Colonic mucosa (tissue), 4 donors: Measurements from ENCODE around the gene FHOD3. TPM values are rescaled to one million over a fixed set of nuclear protein-coding genes. Genes with fewer than 3 reads are reported as not detected.

ENCODE experiments used
- DNase-seq: peaks from one replicate; pipeline ENCODE4 v3.0.0-alpha.2; 2020
- H3K27ac ChIP-seq: fragments of 200-600 bp; one replicate; pipeline ENCODE4 v1.8.0; 2021
- H3K27me3 ChIP-seq: fragments of 200-600 bp; one replicate; pipeline ENCODE4 v1.8.0; 2021
- H3K36me3 ChIP-seq: fragments of 200-600 bp; one replicate; pipeline ENCODE4 v1.8.0; 2021
- H3K4me1 ChIP-seq: fragments of 200-600 bp; one replicate; pipeline ENCODE4 v1.8.0; 2021; ENCODE audit warnings: mild to moderate bottlenecking
- H3K4me3 ChIP-seq: fragments of 200-600 bp; one replicate; pipeline ENCODE4 v1.8.0; 2021
- H3K9ac ChIP-seq, 2 donors: one replicate each; pipeline ENCODE4 v1.7.0; 2013; ENCODE audit warnings: control low read depth in 2 of 2, low read depth in 2 of 2, low read length in 2 of 2
- H3K9me3 ChIP-seq: fragments of 200-600 bp; one replicate; pipeline ENCODE4 v1.8.0; 2021
- intact Hi-C: fragments of 100-400 bp; cut with DNase I; formaldehyde crosslinking; loops from one replicate; pipeline ENCODE4 v1.14.1; 2022
- total RNA-seq, 2 donors: library from RNA; stranded (reverse); fragmentation: NEBNext Ultra II Directional in 1 of 2; extraction: Animal tissue kit (Norgen Biotek cat#: 25700) in 1 of 2; gene quantifications; one replicate each; pipeline ENCODE4 v1.2.1, GENCODE V29; 2021
- TF ChIP-seq, protein P1 (sequence below): fragments of 200-600 bp; IDR thresholded peaks from one replicate; pipeline ENCODE4 v1.8.0; 2022; ENCODE audit warnings: antibody characterized with exemption, mild to moderate bottlenecking
- donor health status: healthy.
- donor health status: DM: no; HTN: no; CAD: no.
- donor health status: DM: no; HTN: no; CAD: no.

FHOD3 gene
- total RNA-seq, 2 donors from 2014 or later, result 2.5 to 4.1 TPM

DNA sequence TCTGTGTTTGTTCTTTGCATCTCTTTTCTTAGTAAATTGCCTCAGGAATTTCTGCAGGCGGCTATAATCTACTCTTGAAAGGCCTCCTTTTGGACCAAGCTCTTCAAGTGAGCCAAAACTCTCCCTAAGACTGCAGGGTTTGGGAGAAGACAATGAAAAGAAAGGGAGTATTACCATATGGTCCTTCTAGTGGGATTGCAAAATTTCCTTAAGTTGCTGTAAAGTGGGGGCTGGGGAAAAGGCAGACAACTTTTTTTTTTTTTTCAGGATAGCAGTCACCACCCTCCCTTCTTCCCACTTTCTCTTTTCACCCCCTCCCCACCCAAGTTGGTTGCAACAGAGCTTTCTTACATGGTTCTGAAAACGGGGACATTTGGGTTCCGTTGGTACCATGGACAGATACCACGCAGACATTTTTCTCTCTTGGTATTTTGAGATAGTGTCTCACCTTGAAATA, 183.7 kb downstream of the FHOD3 start:
- Histone ChIP-seq H3K4me1 (no peaks in the 10 kb centered on the region), H3K9me3 (no peaks in the 10 kb centered on the region), H3K4me3 (no peak overlapping the region), H3K9ac (no peak overlapping the region), H3K27me3 (no peaks in the 10 kb centered on the region), H3K36me3 (no peaks in the 10 kb centered on the region), H3K27ac (no peak overlapping the region)
- intact Hi-C loops, result no loop called here
- no peak for DNase-seq
- TF ChIP-seq, protein P1, sequence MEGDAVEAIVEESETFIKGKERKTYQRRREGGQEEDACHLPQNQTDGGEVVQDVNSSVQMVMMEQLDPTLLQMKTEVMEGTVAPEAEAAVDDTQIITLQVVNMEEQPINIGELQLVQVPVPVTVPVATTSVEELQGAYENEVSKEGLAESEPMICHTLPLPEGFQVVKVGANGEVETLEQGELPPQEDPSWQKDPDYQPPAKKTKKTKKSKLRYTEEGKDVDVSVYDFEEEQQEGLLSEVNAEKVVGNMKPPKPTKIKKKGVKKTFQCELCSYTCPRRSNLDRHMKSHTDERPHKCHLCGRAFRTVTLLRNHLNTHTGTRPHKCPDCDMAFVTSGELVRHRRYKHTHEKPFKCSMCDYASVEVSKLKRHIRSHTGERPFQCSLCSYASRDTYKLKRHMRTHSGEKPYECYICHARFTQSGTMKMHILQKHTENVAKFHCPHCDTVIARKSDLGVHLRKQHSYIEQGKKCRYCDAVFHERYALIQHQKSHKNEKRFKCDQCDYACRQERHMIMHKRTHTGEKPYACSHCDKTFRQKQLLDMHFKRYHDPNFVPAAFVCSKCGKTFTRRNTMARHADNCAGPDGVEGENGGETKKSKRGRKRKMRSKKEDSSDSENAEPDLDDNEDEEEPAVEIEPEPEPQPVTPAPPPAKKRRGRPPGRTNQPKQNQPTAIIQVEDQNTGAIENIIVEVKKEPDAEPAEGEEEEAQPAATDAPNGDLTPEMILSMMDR, result no peak

DNA sequence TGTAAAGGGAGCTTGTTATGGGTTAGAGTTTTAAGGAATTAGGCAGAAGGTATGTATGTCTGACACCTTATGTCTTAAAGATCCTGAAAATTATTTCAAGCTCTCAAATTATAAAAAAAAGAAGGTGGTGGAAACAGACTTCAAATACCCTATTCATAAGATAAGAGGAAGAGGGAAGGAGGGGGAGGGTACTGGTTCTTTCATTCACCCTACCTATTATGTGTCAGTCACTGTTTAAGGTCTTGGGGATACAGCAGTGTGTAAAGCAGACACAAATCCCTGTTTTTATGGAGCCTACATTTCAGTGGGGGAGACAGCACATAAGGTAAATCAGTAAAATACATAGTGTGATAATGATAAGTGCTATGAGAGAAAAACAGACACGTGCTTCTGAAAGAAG, 184.4 kb downstream of the FHOD3 start:
- intact Hi-C loops, result no loop called here
- no peaks in the 10 kb centered on the region for H3K9me3 ChIP-seq
- no peak overlapping the region for H3K27ac ChIP-seq
- H3K4me3 ChIP-seq, result no peak overlapping the region
- TF ChIP-seq, protein P1, result no peak
- no peaks in the 10 kb centered on the region for H3K36me3 ChIP-seq
- H3K4me1 ChIP-seq, result no peaks in the 10 kb centered on the region
- no peaks in the 10 kb centered on the region for H3K27me3 ChIP-seq
- DNase-seq, result no peak
- H3K9ac ChIP-seq, result no peak overlapping the region

DNA sequence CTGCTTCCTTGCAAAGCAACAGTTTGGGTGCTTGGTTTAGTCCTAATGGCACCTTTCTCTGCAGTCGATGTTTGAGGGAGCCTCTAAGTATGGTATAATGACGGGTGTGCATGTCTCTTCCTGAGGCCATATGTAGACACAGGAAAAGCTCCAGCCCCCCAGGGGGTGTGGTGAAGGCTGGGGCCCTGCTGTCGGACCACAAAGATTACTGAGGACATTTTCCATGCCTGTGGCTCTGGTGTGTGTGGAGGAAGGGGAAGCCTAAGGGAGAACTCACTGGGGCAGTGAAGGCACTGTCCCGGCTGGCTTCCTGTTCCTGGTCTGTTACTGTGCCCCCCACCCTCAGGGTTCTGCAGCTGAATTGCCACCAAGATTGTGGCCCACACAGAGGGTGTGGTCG, 187.1 kb downstream of the FHOD3 start:
- Histone ChIP-seq H3K36me3 (no peaks in the 10 kb centered on the region), H3K9me3 (no peaks in the 10 kb centered on the region), H3K27ac (no peak overlapping the region), H3K9ac (no peak overlapping the region), H3K4me1 (no peaks in the 10 kb centered on the region), H3K27me3 (no peaks in the 10 kb centered on the region), H3K4me3 (no peak overlapping the region)
- intact Hi-C loops, result no loop called here
- TF ChIP-seq, protein P1, result no peak
- DNase-seq, result no peak

DNA sequence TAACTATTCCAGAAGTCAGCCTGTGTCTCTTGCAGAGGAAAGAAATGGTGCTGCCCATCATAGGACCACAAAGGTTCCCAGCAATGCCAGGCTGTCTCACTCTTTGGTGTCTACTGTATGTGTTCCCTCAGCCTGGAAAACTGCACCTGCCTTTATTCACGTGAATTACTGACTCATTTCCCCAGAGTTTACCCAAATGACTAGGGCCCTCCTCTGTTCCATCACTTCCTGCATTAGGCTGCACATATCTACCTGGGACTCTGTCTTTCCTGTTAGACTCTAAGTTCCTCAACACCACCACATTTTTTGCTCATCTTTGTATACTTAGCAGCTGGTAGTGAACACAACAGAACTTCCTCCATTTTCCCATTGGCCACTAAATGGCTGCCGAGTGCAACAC, 188.3 kb downstream of the FHOD3 start:
- Histone ChIP-seq H3K27ac (no peak overlapping the region), H3K9me3 (no peaks in the 10 kb centered on the region), H3K27me3 (no peaks in the 10 kb centered on the region), H3K36me3 (no peaks in the 10 kb centered on the region), H3K4me1 (no peaks in the 10 kb centered on the region), H3K4me3 (no peak overlapping the region), H3K9ac (no peak overlapping the region)
- intact Hi-C loops, result no loop called here
- DNase-seq, result no peak
- TF ChIP-seq, protein P1, result no peak

DNA sequence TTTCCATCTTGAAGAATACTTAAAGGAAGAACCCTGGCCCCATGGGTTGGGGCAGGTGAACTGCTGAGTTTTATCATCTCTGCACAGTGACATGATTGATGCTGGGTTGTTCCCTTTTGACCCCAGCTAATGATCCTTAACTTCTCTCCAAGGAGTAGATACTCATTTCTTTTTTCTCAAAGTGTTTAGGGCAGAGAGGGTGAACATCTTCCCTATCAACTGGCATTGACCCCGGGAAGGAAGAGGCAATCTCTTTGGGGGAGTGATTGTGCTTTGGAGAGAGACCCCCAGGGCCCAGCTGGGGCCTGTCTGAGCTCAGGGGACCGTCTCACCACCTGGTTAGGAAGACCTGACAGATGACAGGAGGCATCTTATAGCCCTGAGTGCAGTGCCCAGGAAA, 190.6 kb downstream of the FHOD3 start:
- no peak for DNase-seq
- Histone ChIP-seq H3K36me3 (no peaks in the 10 kb centered on the region), H3K9me3 (no peaks in the 10 kb centered on the region), H3K27me3 (no peaks in the 10 kb centered on the region), H3K4me1 (no peaks in the 10 kb centered on the region), H3K4me3 (no peak overlapping the region), H3K9ac (no peak overlapping the region), H3K27ac (no peak overlapping the region)
- TF ChIP-seq, protein P1, result no peak
- intact Hi-C loops, result no loop called here

DNA sequence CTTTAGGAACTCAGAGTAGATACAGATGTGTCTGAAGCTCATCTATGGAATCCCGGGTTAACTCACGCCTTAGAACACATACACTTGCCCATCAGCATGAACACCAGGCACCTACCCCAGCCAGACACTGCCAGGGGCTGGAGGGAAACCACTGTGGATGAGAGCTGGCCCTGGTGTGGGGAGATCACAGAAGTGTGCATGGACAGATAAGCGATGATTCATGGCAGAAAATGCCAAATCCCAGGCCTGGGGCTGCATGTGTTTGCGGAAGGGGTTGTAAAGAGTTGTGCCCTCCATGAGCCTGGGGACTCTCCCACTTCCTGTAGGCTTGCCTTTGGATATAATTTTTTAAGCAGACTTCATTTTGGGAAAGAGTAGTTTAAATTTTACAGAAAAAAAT, 193.4 kb downstream of the FHOD3 start:
- TF ChIP-seq, protein P1, result no peak
- Histone ChIP-seq H3K36me3 (no peaks in the 10 kb centered on the region), H3K27ac (no peak overlapping the region), H3K9ac (no peak overlapping the region), H3K9me3 (no peaks in the 10 kb centered on the region), H3K4me3 (no peak overlapping the region), H3K4me1 (no peaks in the 10 kb centered on the region), H3K27me3 (no peaks in the 10 kb centered on the region)
- intact Hi-C loops, result no loop called here
- no peak for DNase-seq
